GM18502 (cell line): Measurements from ENCODE around the gene MRPL44.

Experiments
- ATAC-seq: cut with Tn5 transposase; IDR thresholded peaks from one replicate; pipeline ENCODE4 v1.9.1; 2021; ENCODE audit warnings: mild to moderate bottlenecking; ENCODE audit not compliant: unreplicated experiment, poor library complexity

Gene MRPL44

GRCh38 chr2:223969856-223970255 is 12.6 kb downstream of the MRPL44 start:
- no peak for ATAC-seq

DNA sequence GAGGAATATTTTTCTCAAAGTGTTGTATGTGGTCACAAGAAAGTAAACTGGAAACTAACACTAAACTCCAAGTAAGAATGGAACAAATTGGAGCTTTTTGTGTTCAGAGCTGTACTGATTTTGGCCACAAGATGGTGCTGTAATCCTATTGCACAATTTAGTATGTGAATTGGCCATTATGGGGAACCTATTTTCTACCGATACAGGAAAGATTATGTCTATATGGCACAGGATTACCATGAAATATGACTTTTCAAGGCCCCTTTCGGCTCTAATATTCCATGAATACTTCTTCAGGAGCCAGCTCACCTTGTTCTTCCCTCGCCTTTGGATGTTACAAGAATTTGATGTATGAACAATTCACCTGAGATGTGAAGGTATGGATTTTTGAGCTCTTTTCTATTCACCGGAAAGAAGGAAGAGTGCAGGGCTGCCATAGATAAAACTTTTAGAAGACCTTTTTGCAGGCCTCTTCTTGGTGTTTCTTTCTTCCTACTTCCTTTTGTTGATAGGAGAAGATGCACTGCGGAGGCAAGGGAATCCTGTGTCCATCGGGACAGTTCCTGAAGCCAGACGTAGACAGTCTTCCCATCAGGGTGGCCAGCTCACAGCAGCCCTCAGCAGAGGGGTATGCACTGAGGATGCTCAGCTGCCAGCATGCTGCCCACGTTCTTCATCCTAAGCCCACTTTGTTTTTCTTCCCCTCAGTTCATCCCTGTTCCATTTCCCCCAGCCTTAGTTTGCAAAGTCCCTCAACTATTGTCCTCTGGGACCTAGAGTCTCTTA is 13.3 kb downstream of the MRPL44 start:
- peak; percentile 77 for ATAC-seq

- no peak for ATAC-seq
These were observed 14.5 kb downstream of the MRPL44 start for GRCh38 chr2:223971731-223972130.

- no peak for ATAC-seq
These were observed 15.4 kb downstream of the MRPL44 start for GRCh38 chr2:223972656-223973102.

GRCh38 chr2:223973606-223974005 is 16.3 kb downstream of the MRPL44 start:
- no peak for ATAC-seq

GRCh38 chr2:223976635-223977226 is 19.5 kb downstream of the MRPL44 start:
- no peak for ATAC-seq

DNA sequence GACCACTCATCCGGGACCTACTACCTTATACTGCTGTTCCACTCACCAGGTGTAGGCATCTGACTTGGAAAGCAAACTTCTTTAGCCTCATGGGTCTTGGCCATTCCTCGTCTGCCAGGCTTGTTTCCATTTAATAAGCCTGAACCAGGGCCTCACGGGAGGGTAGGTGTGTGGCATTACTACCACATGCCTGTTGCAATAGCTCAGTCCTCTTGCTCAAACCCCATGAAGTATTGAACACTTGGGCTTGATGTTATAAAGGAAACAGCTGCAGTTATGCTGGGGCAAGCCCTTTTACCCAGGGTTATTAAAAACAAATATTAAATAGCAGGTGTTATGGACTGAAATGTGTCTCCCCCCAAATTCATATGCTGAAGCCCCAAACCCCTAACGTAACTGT is 21.2 kb downstream of the MRPL44 start:
- no peak for ATAC-seq

DNA sequence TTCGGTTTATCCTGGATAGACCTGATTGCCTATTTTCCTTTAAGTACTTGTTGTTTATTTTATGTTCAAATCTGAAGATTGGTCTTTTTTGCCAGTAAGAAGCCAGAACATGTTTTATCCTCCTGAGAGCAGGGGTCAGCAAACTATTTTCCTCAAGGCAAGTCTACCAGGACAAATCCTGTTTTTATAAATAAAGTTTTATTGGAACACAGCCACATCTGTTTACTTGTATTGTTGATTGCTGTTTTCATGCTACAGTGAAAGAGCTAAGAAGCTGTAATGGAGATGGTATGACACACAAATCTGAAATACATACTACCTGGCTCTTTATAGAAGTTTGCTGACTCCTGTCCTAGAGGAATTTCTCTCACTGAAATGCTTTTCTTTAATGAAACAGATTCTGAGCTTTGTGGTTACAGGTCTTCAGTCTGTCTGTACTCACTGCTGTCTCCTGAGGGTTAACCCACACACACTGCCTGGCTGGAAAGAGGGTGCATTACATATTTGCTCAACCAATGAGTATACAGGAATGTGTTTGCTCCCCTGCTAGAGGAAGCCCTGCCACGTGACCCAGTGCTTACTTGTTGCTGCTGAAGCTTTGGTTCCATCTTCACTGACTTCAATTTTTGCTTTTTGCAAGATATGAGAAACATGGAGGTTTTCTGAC is 22.6 kb downstream of the MRPL44 start:
- no peak for ATAC-seq

DNA sequence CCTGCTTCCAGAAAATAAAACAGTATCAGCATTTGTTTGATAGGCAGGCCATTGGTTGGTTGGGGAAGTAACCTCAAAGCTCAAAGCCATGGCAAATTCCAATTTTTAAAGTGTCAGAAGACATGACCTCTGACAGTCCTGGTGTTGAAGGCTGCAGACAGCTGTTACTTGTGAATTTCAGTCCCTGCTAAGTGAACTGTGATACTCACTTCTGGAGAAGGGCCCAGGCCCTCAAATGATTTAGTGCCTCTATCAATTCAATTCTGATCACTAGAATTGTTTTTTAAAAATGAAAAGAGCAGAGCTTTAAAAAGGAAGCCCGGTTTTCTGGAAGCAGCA is 23.1 kb downstream of the MRPL44 start:
- ATAC-seq = no peak

DNA sequence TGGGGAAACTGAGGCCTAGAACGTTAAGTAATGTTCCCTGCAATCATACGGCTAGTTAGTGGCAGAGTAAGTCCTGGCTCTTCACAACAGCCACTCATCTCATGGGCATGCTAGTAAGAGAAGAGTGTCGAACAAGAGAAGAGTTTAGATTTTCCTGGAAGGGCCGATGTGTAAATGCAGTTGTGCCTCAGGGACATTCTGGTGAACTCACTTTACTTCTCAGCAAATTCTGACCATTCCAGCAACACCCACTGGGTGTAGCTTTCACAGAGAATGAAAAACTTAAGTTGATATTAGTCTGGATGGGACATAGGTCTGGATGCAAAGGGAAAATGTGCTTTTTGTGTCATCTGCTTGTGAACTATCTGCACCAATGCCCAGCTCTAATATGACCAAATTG is 23.5 kb downstream of the MRPL44 start:
- no peak for ATAC-seq

DNA sequence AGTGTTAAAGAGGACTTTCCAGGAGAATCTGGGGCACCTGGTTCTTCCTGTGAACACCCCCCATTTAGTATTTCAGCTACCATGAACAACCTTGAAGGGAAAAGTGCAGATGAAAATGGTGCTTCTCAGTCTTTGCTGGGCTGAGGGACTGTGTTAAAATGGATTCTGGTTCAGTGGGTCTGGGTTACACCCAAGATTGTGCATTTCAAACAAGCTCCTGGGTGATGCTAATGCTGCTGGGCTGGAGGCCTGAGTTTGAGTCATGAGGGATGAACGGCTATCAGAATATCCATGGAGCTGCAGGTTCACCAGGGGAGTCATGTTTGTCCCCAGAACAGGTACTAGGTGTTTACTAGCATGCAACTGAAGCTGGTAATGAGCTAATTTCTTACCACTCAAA is 24.0 kb downstream of the MRPL44 start:
- ATAC-seq = no peak

- ATAC-seq = no peak
These were observed 32.1 kb downstream of the MRPL44 start for GRCh38 chr2:223989206-223989855.

- ATAC-seq = no peak
These were observed 32.6 kb downstream of the MRPL44 start for GRCh38 chr2:223989856-223990232.

DNA sequence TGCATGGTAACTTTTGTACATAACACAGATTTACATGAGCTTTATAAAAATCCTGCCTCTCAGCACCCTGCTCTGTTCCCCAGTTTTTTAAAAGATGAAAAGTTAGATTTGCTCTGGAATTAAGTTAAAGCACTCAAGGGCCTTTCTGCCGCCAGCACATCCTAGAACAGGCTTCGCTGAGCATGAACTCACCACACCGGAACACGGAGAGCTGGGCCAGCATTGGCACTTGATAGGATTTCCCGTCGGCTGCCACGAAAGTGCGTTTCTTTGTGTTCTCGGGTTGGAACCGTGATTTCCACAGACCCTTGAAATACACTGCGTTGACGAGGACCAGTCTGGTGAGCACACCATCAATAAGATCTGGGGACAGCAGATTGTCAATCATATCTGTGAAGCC is 34.3 kb downstream of the MRPL44 start:
- no peak for ATAC-seq

GRCh38 chr2:223993634-223994232 is 36.5 kb downstream of the MRPL44 start:
- peak; percentile 83 for ATAC-seq

DNA sequence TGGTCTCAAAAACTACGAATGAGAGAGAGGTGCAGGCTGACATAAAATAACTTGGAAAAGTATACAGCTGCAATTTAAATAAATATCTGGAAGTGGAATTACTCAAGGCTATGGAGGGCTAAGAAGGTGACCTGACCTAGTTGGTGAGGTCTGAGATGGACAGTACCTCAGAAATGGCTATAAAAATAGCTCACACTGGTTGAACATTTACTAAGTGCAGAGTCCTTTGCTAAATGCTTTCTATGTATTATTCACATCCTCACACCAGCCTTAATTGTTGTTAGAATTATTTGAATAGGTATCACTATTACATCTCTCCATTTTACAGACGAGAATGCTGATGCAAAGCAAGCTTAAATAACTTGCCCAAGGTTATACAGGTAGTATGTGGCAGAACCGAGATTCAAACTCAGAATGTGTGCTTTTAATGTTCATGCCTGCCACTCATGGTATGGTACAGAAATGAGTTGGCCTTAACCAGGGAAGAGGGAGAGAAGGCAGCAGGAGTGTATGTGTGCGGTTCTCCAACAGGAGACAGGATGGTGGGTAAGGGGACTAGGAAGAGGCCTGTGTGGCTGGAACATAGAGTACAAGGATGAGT is 37.4 kb downstream of the MRPL44 start:
- no peak for ATAC-seq

DNA sequence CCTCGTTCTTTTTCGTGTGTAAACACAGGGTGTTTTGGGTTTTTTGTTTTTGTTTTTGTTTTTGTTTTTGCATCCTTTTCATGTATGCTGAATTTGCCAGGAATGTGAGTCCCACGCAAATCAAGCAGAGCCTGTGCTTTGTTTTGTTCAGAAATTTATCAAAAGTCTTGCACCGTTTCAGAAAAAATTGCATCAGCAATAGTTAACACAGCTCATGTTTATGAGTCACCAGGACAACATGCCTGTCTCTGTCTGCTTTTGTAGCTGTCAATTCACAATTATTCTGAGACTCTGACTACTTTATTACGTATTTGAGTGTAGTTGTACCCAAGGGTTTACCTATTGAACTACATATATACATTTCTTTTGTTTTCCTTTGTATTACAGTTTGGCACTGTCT is 38.3 kb downstream of the MRPL44 start:
- no peak for ATAC-seq

DNA sequence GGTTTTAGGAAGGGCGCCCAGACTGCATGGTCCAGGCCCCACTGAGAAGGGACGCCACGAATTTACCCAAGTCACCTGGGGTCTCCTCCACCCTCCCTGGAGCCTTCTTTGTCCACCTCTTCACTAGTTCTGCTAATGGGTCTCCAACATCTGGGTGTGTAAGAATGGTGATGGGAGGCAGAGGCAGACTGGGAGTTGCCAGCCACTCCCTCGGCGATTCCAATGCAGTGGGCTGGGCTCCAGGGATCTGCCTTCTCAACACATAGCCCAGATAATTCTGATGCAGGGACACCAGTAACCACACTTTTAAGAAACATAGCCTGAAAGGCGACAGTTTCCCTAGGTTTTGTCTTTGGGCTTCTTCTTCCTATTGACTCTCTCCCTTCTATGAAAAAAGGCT is 39.1 kb downstream of the MRPL44 start:
- ATAC-seq = no peak

DNA sequence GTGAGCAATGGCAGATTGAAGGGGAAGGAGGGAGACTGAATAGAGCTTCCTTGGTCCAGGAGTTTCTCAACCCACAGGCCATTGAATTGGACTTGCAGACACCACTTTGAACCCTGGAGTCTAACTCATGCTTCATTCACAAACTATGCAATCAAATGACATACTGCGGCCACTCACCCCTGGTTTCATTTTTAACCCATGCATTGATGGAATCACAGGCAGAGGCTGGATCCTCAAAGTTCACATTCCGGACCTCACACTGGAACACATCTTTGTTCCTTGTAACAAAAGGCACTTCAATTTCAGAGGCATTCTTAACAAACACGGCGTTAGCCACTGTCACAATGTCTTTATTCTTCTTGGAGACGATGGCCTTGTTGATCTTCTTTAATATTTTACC is 40.7 kb downstream of the MRPL44 start:
- no peak for ATAC-seq

DNA sequence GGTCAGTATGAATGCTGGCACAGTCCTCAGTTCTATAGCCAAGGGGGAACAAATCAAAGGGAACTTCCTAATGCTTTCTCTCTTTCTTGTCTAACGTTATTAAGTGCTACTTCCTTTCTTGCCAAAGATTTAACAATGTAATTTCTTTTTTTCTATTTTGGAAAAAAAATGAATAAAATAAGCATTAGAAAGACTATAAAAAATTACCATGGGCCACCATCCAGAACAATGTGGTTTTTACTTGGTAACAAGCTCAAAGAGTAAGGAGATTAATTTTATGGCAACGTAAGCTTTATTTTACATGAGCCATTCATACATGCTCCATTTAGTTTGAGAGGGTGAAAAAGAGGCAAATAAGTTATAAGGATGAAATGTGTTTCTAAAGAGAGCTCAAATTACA is 41.7 kb downstream of the MRPL44 start:
- no peak for ATAC-seq
